Astrocyte of the cerebellum (primary cell): ENCODE results near the gene ARF1.

Experiments used
- DNase-seq: peaks from one replicate; pipeline ENCODE4 v3.0.0-alpha.2; 2011; ENCODE audit warnings: low read depth
- H3K4me3 ChIP-seq: 2 replicates; pipeline ENCODE4 v1.5.1; 2011; ENCODE audit warnings: mild to moderate bottlenecking, low read depth, low read length, moderate library complexity
- in situ Hi-C: cut with HindIII; loops from 2 replicates; pipeline ENCODE4 v1.10.0; 2017; ENCODE audit warnings: low sequenced_read_pairs
- TF ChIP-seq, protein P1 (sequence below): IDR thresholded peaks from 2 replicates; pipeline ENCODE4 v1.5.1; 2012; ENCODE audit warnings: low read length, low read depth, moderate library complexity, mild to moderate bottlenecking; ENCODE audit errors: missing control alignments

The ARF1 gene

GRCh38 chr1:228079013-228079412 lies 3.5 kb upstream of the ARF1 start:
- TF ChIP-seq, protein P1, sequence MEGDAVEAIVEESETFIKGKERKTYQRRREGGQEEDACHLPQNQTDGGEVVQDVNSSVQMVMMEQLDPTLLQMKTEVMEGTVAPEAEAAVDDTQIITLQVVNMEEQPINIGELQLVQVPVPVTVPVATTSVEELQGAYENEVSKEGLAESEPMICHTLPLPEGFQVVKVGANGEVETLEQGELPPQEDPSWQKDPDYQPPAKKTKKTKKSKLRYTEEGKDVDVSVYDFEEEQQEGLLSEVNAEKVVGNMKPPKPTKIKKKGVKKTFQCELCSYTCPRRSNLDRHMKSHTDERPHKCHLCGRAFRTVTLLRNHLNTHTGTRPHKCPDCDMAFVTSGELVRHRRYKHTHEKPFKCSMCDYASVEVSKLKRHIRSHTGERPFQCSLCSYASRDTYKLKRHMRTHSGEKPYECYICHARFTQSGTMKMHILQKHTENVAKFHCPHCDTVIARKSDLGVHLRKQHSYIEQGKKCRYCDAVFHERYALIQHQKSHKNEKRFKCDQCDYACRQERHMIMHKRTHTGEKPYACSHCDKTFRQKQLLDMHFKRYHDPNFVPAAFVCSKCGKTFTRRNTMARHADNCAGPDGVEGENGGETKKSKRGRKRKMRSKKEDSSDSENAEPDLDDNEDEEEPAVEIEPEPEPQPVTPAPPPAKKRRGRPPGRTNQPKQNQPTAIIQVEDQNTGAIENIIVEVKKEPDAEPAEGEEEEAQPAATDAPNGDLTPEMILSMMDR: no peak
- DNase-seq: no peak
- in situ Hi-C loops: no loop called here
- no peak overlapping the region for H3K4me3 ChIP-seq

- TF ChIP-seq, protein P1: no peak
- H3K4me3 ChIP-seq: no peak overlapping the region
- DNase-seq: no peak
- in situ Hi-C loops: no loop called here
These were observed 2.8 kb upstream of the ARF1 start for GRCh38 chr1:228079601-228080263.

GRCh38 chr1:228081144-228081543 lies 1.4 kb upstream of the ARF1 start:
- no peak for DNase-seq
- H3K4me3 ChIP-seq: peak overlapping the region; percentile 95
- TF ChIP-seq, protein P1: no peak
- in situ Hi-C loops: no loop called here

DNA sequence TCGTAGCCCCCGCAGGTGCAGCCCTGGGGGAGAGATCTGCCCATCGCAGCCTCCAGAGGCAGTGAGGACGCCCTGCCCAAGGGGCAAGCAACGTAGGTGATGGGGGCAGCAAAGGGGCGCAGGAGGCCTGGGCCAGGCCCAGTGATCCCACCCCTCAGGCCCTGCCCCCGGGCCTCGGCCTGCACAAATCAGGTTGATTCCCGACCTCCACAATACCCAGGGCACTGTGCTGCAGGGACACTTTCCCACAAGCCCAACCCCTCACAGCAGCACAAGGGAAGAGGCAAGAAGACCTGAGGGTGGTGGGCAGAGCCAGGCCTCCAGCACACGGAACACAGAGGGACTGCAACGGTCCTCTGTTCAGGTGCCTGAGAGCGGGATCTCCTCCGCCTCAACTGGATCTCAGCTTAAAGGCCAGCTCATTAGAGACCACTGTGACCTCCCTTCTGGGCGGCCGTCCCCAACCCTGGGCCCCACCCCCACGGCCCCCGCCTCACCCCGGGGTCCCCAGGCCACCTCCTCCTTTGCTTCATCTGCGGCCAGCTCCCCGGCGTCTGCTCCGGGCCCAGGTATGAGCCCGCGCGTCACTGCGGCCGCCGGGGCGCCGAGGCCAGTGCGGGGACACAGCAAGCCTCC lies 812 bp upstream of the ARF1 start:
- in situ Hi-C loops: no loop called here
- TF ChIP-seq, protein P1: no peak
- H3K4me3 ChIP-seq: peak overlapping the region; percentile 95
- DNase-seq: no peak

DNA sequence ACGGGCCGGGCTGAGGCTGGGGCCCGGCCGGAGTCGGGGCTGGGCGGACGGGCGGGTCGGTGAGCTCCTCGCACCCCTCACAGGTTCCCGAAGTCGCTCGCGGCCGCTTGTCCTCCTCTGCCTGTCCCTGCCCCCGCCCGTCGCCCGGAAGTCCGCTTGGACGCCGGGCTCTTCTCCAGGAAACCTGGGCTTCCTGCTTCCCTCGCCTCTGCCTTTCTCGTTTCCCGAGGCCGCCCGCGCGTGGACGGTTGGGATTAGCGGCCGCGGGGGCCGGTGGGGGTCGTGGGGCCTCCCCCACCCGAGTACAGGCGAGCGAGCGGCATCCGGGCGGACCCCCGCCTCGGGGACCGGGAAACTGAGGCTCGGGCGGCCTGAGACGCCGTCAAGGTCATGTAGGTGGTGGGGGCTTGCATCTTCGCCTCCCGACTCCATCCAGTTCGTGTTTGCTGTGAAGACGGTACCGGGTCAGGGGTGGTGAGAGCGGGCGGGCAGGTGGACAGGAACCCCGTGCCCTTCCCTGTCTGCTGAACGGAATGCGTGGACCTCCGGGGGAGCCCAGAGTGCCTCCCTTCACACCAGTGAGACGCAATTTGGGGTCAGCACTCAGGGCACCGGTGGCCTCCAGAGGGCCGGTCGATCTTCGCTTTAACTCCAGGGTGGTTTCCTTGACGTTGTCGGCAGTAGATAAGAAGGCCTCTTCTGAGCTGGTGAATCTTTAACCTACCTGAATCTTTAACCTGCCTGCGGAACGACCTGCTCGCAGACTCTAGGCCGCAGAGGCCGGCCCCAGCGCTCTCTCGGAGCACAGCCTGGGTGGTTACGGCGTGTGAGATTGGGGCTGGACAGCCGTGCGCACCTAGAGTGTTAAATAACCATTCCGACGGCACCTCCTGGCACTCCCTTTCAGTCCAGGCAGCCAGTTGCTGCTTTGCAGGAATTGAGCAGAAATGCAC lies 686 bp downstream of the ARF1 start:
- TF ChIP-seq, protein P1: no peak
- peak overlapping the region; percentile 95 for H3K4me3 ChIP-seq
- in situ Hi-C loops: no loop called here
- DNase-seq: no peak

DNA sequence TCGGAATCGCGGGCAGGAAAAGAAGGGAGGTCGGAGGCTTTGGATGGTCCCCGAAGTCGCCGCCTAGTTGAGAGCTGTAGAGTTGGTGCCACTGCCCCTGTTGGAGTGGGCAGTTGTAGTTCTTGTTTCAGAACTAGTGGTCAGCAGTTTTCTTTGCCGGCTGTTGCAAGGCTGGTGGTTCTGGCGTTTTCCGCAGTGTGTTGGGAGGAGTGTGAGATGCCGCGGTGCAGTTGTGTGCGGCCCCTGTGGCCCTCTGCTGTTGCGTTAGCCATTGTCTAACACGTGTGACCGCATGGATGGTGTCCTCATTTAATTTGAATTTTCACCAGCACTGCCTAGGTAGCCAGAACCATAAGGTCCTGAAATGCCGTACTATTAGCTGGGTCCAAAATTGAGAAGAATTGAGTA lies 1.4 kb downstream of the ARF1 start:
- DNase-seq: no peak

More for the DNA sequence above, 1.4 kb downstream of the ARF1 start:
- TF ChIP-seq, protein P1: no peak
- in situ Hi-C loops: no loop called here
- H3K4me3 ChIP-seq: peak overlapping the region; percentile 95
